NB4 (cell line): ENCODE results near the gene SRSF2.

ENCODE experiments used
- CTCF ChIP-seq: IDR thresholded peaks from one replicate; pipeline ENCODE4 v1.5.1; 2012; ENCODE audit warnings: low read depth, low read length
- MAX ChIP-seq: IDR thresholded peaks from 2 replicates; pipeline ENCODE4 v1.6.1; 2011; ENCODE audit warnings: low read depth, low read length
- MYC ChIP-seq: IDR thresholded peaks from 2 replicates; pipeline ENCODE4 v1.6.1; 2011; ENCODE audit warnings: low read depth, low read length
- POLR2A ChIP-seq: IDR thresholded peaks from 2 replicates; pipeline ENCODE4 v1.6.1; 2011; ENCODE audit warnings: mild to moderate bottlenecking; ENCODE audit not compliant: insufficient read length; ENCODE audit errors: extremely low read depth

GRCh38 chr17:76781056-76781982 lies 44.2 kb upstream of the SRSF2 start:
- peak; percentile 2 for TF ChIP-seq CTCF
- TF ChIP-seq POLR2A, result no peak
- no peak for TF ChIP-seq MYC
- no peak for TF ChIP-seq MAX
